Kasumi-1 (cell line): ENCODE data around the gene LAMC3.
A peak's percentile ranks its signal among the peaks of the same experiment; 100 is the strongest.
"Not testable (repeated sequence)": the region's sequence is repeated elsewhere in the genome, so short reads cannot be mapped to it uniquely, and the experiment has no call there.

ENCODE experiments used
- DNase-seq, 2 experiments: peaks; one replicate each; lab custom pipeline; 2025; lab: John Stamatoyannopoulos, UW

Gene LAMC3

GRCh38 chr9:130992682-130993032 lies 16.3 kb upstream of the LAMC3 start:
- no peak for DNase-seq

GRCh38 chr9:130993303-130994030 lies 15.5 kb upstream of the LAMC3 start:
- peak; percentile 18 to 31 for DNase-seq

- DNase-seq, result no peak
These were observed 14.6 kb upstream of the LAMC3 start for GRCh38 chr9:130994135-130995085.

GRCh38 chr9:130995086-130996011 lies 13.6 kb upstream of the LAMC3 start:
- peak; percentile 92 for DNase-seq

- DNase-seq, result no peak
These were observed 12.8 kb upstream of the LAMC3 start for GRCh38 chr9:130996205-130996604.

GRCh38 chr9:130996676-130997394 lies 12.1 kb upstream of the LAMC3 start:
- DNase-seq, result no peak

- no peak for DNase-seq
These were observed 11.6 kb upstream of the LAMC3 start for GRCh38 chr9:130997395-130997684.

- peak; percentile 66 to 69 for DNase-seq
These were observed 10.9 kb upstream of the LAMC3 start for GRCh38 chr9:130997925-130998596.

GRCh38 chr9:130998597-130999244 lies 10.3 kb upstream of the LAMC3 start:
- DNase-seq, result no peak

- no peak for DNase-seq
These were observed 9.7 kb upstream of the LAMC3 start for GRCh38 chr9:130999245-130999623.

- DNase-seq, result not testable (repeated sequence)
These were observed 8.4 kb upstream of the LAMC3 start for GRCh38 chr9:131000526-131000925.

- DNase-seq, result no peak
These were observed 8.0 kb upstream of the LAMC3 start for GRCh38 chr9:131001021-131001420.

GRCh38 chr9:131001990-131002389 lies 7.0 kb upstream of the LAMC3 start:
- no peak for DNase-seq

- DNase-seq, result no peak
These were observed 2.4 kb upstream of the LAMC3 start for GRCh38 chr9:131006601-131007000.

- no peak for DNase-seq
These were observed 888 bp upstream of the LAMC3 start for GRCh38 chr9:131008086-131008485.

GRCh38 chr9:131008563-131008908 lies 438 bp upstream of the LAMC3 start:
- no peak for DNase-seq

- DNase-seq, result no peak
These were observed 1.7 kb downstream of the LAMC3 start for GRCh38 chr9:131010482-131011273.

- DNase-seq, result no peak
These were observed 2.5 kb downstream of the LAMC3 start for GRCh38 chr9:131011274-131012022.

GRCh38 chr9:131012023-131012334 lies 3.0 kb downstream of the LAMC3 start:
- no peak for DNase-seq
